Measurements from ENCODE around the gene LHFPL3.
A peak's percentile ranks its signal among the peaks of the same experiment; 100 is the strongest.

Gene LHFPL3

GRCh38 chr7:104848138-104848990 lies 520.0 kb downstream of the LHFPL3 start:
- no peak overlapping the region for H3K27ac ChIP-seq
- peak; percentile 93 for TF ChIP-seq CTCF (IDR thresholded peaks at IDR 0.05; ENCODE audit: low read depth, low read length, missing control alignments)
- in situ Hi-C loops (cut with HindIII; ENCODE audit: low pct_ligation_motif_present, low sequenced_read_pairs) = no loop called here

GRCh38 chr7:104850374-104850773 lies 522.0 kb downstream of the LHFPL3 start:
- Histone ChIP-seq H3K36me3 (replicated peaks) (no peaks in the 10 kb centered on the region), H3K27me3 (replicated peaks) (no peaks in the 10 kb centered on the region), H3K27ac (no peak overlapping the region), H3K4me3 (ENCODE audit: low read depth, low read length) (no peak overlapping the region)
- no peak for TF ChIP-seq CTCF (IDR thresholded peaks at IDR 0.05; ENCODE audit: low read depth, low read length, missing control alignments)
- no peak for DNase-seq
- in situ Hi-C loops (cut with HindIII; ENCODE audit: low pct_ligation_motif_present, low sequenced_read_pairs) = no loop called here

More at GRCh38 chr7:104848138-104848990, 520.0 kb downstream of the LHFPL3 start:
- Histone ChIP-seq H3K27me3 (replicated peaks) (no peaks in the 10 kb centered on the region), H3K4me3 (ENCODE audit: low read depth, low read length) (no peak overlapping the region), H3K36me3 (replicated peaks) (no peaks in the 10 kb centered on the region)
- DNase-seq = peak; percentile 31

- H3K27me3 ChIP-seq (replicated peaks) = no peaks in the 10 kb centered on the region
- H3K4me3 ChIP-seq (ENCODE audit: low read depth, low read length) = no peak overlapping the region
- TF ChIP-seq CTCF (IDR thresholded peaks at IDR 0.05; ENCODE audit: low read depth, low read length, missing control alignments) = no peak
- DNase-seq = no peak
- in situ Hi-C loops (cut with HindIII; ENCODE audit: low pct_ligation_motif_present, low sequenced_read_pairs) = no loop called here
- H3K27ac ChIP-seq = no peak overlapping the region
- no peaks in the 10 kb centered on the region for H3K36me3 ChIP-seq (replicated peaks)
These were observed 522.9 kb downstream of the LHFPL3 start for GRCh38 chr7:104851268-104851667.

GRCh38 chr7:104852386-104852785 lies 524.0 kb downstream of the LHFPL3 start:
- no peaks in the 10 kb centered on the region for H3K36me3 ChIP-seq (replicated peaks)
- DNase-seq = no peak
- no peak overlapping the region for H3K4me3 ChIP-seq (ENCODE audit: low read depth, low read length)
- H3K27ac ChIP-seq = no peak overlapping the region
- in situ Hi-C loops (cut with HindIII; ENCODE audit: low pct_ligation_motif_present, low sequenced_read_pairs) = no loop called here
- no peaks in the 10 kb centered on the region for H3K27me3 ChIP-seq (replicated peaks)
- no peak for TF ChIP-seq CTCF (IDR thresholded peaks at IDR 0.05; ENCODE audit: low read depth, low read length, missing control alignments)

GRCh38 chr7:104855861-104856260 lies 527.5 kb downstream of the LHFPL3 start:
- no peak for DNase-seq
- H3K27me3 ChIP-seq (replicated peaks) = no peaks in the 10 kb centered on the region

More at GRCh38 chr7:104855861-104856260, 527.5 kb downstream of the LHFPL3 start:
- in situ Hi-C loops (cut with HindIII; ENCODE audit: low pct_ligation_motif_present, low sequenced_read_pairs) = no loop called here
- Histone ChIP-seq H3K4me3 (ENCODE audit: low read depth, low read length) (no peak overlapping the region), H3K27ac (no peak overlapping the region), H3K36me3 (replicated peaks) (no peaks in the 10 kb centered on the region)
- TF ChIP-seq CTCF (IDR thresholded peaks at IDR 0.05; ENCODE audit: low read depth, low read length, missing control alignments) = no peak

All from brain microvascular endothelial cell (primary cell).